Glutamatergic neuron (in vitro differentiated cells): Measurements from ENCODE around the gene PSMD8. TPM values are rescaled to one million over a fixed set of nuclear protein-coding genes. Genes with fewer than 3 reads are reported as not detected.
"Not testable (repeated sequence)": the region's sequence is repeated elsewhere in the genome, so short reads cannot be mapped to it uniquely, and the experiment has no call there.

ENCODE experiments used
- DNase-seq: peaks from one replicate; pipeline ENCODE4 v3.0.0; 2022
- H3K27ac Mint-ChIP-seq: one replicate; pipeline ENCODE4 v1.8.0; 2020; ENCODE audit warnings: mild to moderate bottlenecking, mixed read lengths, inconsistent platforms; ENCODE audit not compliant: unreplicated experiment
- H3K27me3 Mint-ChIP-seq: one replicate; pipeline ENCODE4 v1.8.0; 2020; ENCODE audit warnings: mild to moderate bottlenecking, moderate library complexity, mixed read lengths, inconsistent platforms; ENCODE audit not compliant: unreplicated experiment
- H3K36me3 Mint-ChIP-seq: one replicate; pipeline ENCODE4 v1.8.0; 2020; ENCODE audit warnings: mild to moderate bottlenecking, mixed read lengths, inconsistent platforms; ENCODE audit not compliant: unreplicated experiment
- H3K4me1 Mint-ChIP-seq: one replicate; pipeline ENCODE4 v1.8.0; 2020; ENCODE audit warnings: mild to moderate bottlenecking, low read depth, mixed read lengths, inconsistent platforms; ENCODE audit not compliant: unreplicated experiment
- H3K4me3 Mint-ChIP-seq: one replicate; pipeline ENCODE4 v1.8.0; 2020; ENCODE audit warnings: mild to moderate bottlenecking, mixed read lengths, inconsistent platforms; ENCODE audit not compliant: unreplicated experiment
- H3K9me3 Mint-ChIP-seq: one replicate; pipeline ENCODE4 v1.8.0; 2020; ENCODE audit warnings: mild to moderate bottlenecking, moderate library complexity, mixed read lengths, inconsistent platforms; ENCODE audit not compliant: unreplicated experiment
- CTCF ChIP-seq: fragments of 200-600 bp; sonication (generic); IDR thresholded peaks from one replicate; pipeline ENCODE4 v1.5.0; 2021; ENCODE audit not compliant: partially characterized antibody, unreplicated experiment
- total RNA-seq: library from RNA; stranded (reverse); fragmentation: NEBNext Ultra II Directional; extraction: Animal tissue kit (Norgen Biotek cat#: 25700); gene quantifications from one replicate; pipeline ENCODE4 v1.2.1, GENCODE V29; 2021; ENCODE audit not compliant: unreplicated experiment

The PSMD8 gene
- total RNA-seq, 1 donor from 2014 or later = 156 TPM

DNA sequence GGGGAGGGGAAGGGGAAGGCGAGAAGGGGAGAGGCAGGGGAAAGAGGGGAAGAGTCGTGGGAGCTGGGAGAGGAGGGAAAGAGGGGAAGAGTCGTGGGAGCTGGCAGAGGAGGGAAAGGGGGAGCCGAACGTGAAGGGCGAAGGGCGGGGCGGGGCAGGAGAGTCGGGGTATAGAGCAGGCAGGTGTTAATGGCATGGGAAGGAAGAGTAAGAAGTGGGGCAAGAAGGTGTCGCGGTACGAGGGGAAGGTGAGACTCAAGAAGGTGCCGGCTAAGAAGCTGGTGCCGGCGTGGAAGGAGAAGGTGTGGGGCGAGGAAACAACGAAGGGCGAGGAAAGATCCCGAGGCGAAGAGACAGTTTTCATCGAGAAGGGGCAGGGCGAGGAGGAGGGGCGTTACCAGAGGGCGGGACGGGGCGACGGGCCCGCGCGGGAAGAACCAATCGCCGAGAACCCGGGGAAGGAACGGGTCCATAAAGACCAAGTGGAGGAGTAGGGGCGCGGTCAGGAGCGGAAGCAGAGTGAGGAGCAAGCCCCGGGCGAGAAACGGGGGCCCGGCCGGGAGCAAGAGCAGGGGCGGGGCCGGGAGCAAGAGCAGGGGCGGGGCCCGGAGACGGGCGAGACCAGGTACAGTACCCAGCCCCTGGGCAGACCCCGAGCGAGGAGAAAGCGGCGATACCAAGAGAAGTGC is 38.3 kb upstream of the PSMD8 start:
- Mint-ChIP-seq H3K36me3 (peaks cover 4% of the 10 kb centered on the region), H3K4me1 (peaks cover 12% of the 10 kb centered on the region), H3K27ac (peak overlapping the region; percentile 90), H3K9me3 (peaks cover 11% of the 10 kb centered on the region), H3K27me3 (peaks cover 6% of the 10 kb centered on the region), H3K4me3 (peak overlapping the region; percentile 89)
- peak; percentile 94 for DNase-seq
- TF ChIP-seq CTCF = no peak

GRCh38 chr19:38336638-38337359 is 37.6 kb upstream of the PSMD8 start:
- peaks cover 11% of the 10 kb centered on the region for H3K9me3 Mint-ChIP-seq
- peak; percentile 96 for DNase-seq
- H3K36me3 Mint-ChIP-seq = peaks cover 6% of the 10 kb centered on the region
- H3K27ac Mint-ChIP-seq = peak overlapping the region; percentile 90
- H3K27me3 Mint-ChIP-seq = peaks cover 6% of the 10 kb centered on the region
- no peak for TF ChIP-seq CTCF
- peak overlapping the region; percentile 89 for H3K4me3 Mint-ChIP-seq
- peaks cover 12% of the 10 kb centered on the region for H3K4me1 Mint-ChIP-seq

- Mint-ChIP-seq H3K36me3 (peaks cover 6% of the 10 kb centered on the region), H3K9me3 (peaks cover 11% of the 10 kb centered on the region), H3K4me3 (peak overlapping the region; percentile 89), H3K27me3 (peaks cover 6% of the 10 kb centered on the region), H3K4me1 (peaks cover 12% of the 10 kb centered on the region), H3K27ac (peak overlapping the region; percentile 33)
- TF ChIP-seq CTCF = no peak
- no peak for DNase-seq
These were observed 37.1 kb upstream of the PSMD8 start for GRCh38 chr19:38337360-38337653.

GRCh38 chr19:38339011-38339410 is 35.4 kb upstream of the PSMD8 start:
- H3K27me3 Mint-ChIP-seq, H3K36me3 Mint-ChIP-seq, DNase-seq: not testable (repeated sequence)
- Mint-ChIP-seq H3K4me3 (peak overlapping the region; percentile 79), H3K9me3 (peaks cover 12% of the 10 kb centered on the region), H3K27ac (peak overlapping the region; percentile 89), H3K4me1 (peaks cover 12% of the 10 kb centered on the region)

GRCh38 chr19:38340927-38341326 is 33.4 kb upstream of the PSMD8 start:
- DNase-seq = no peak
- peaks cover 12% of the 10 kb centered on the region for H3K4me1 Mint-ChIP-seq
- TF ChIP-seq CTCF = no peak
- H3K9me3 Mint-ChIP-seq = peaks cover 12% of the 10 kb centered on the region
- H3K36me3 Mint-ChIP-seq = peaks cover 6% of the 10 kb centered on the region
- peaks cover 6% of the 10 kb centered on the region for H3K27me3 Mint-ChIP-seq
- H3K27ac Mint-ChIP-seq = peak overlapping the region; percentile 10
- no peak overlapping the region for H3K4me3 Mint-ChIP-seq
